Spleen (tissue), 7 donors: ENCODE data around the gene IL3.

Experiments used
- POLR2AphosphoS5 ChIP-seq, 3 donors: sonication (generic); formaldehyde crosslinking; IDR thresholded peaks; one replicate each; pipeline ENCODE4 v1.5.1; 2017; ENCODE audit warnings: antibody characterized with exemption in 3 of 3
- TF ChIP-seq, protein P1 (sequence below), 11 experiments: fragments of 200-600 bp in 7 of 11; fragments of 450-650 bp in 4 of 11; sonication (generic) in 4 of 11; IDR thresholded peaks in 8 of 11; conservative IDR thresholded peaks in 3 of 11; 1 replicate in 7 of 11; 2 replicates in 4 of 11; pipeline versions ENCODE4 v1.4.0 to v1.8.0; 2016 to 2021; ENCODE audit warnings: antibody characterized with exemption in 11 of 11, inconsistent platforms in 4 of 11, mild to moderate bottlenecking in 1 of 11
- donor health status: DM: no; HTN: no; CAD: no; lungs with moderate emphysema.
- donor health status: DM: no; HTN: no; CAD: no.
- donor health status: DM: no; HTN: no; CAD: no.

GRCh38 chr5:132089363-132089762 lies 28.9 kb downstream of the IL3 start:
- TF ChIP-seq POLR2AphosphoS5 (IDR thresholded peaks at IDR 0.05): no peak
- TF ChIP-seq, protein P1, sequence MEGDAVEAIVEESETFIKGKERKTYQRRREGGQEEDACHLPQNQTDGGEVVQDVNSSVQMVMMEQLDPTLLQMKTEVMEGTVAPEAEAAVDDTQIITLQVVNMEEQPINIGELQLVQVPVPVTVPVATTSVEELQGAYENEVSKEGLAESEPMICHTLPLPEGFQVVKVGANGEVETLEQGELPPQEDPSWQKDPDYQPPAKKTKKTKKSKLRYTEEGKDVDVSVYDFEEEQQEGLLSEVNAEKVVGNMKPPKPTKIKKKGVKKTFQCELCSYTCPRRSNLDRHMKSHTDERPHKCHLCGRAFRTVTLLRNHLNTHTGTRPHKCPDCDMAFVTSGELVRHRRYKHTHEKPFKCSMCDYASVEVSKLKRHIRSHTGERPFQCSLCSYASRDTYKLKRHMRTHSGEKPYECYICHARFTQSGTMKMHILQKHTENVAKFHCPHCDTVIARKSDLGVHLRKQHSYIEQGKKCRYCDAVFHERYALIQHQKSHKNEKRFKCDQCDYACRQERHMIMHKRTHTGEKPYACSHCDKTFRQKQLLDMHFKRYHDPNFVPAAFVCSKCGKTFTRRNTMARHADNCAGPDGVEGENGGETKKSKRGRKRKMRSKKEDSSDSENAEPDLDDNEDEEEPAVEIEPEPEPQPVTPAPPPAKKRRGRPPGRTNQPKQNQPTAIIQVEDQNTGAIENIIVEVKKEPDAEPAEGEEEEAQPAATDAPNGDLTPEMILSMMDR (IDR thresholded peaks at IDR 0.05 in 8 of 11, conservative IDR thresholded peaks at IDR 0.05 in 3 of 11): no peak
